ENCODE results near the gene LEFTY2. TPM values are rescaled to one million over a fixed set of nuclear protein-coding genes. Genes with fewer than 3 reads are reported as not detected.
"Not testable (repeated sequence)": the region's sequence is repeated elsewhere in the genome, so short reads cannot be mapped to it uniquely, and the experiment has no call there.

LEFTY2 gene
- total RNA-seq, 1 donor = under 0.01 TPM

- TF ChIP-seq, protein P1, sequence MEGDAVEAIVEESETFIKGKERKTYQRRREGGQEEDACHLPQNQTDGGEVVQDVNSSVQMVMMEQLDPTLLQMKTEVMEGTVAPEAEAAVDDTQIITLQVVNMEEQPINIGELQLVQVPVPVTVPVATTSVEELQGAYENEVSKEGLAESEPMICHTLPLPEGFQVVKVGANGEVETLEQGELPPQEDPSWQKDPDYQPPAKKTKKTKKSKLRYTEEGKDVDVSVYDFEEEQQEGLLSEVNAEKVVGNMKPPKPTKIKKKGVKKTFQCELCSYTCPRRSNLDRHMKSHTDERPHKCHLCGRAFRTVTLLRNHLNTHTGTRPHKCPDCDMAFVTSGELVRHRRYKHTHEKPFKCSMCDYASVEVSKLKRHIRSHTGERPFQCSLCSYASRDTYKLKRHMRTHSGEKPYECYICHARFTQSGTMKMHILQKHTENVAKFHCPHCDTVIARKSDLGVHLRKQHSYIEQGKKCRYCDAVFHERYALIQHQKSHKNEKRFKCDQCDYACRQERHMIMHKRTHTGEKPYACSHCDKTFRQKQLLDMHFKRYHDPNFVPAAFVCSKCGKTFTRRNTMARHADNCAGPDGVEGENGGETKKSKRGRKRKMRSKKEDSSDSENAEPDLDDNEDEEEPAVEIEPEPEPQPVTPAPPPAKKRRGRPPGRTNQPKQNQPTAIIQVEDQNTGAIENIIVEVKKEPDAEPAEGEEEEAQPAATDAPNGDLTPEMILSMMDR (IDR thresholded peaks at IDR 0.05; ENCODE audit: insufficient read depth, low read depth, low read length) = no peak
Observed at GRCh38 chr1:225943582-225943981, 2.6 kb upstream of the LEFTY2 start.

GRCh38 chr1:225942574-225942973 is 1.6 kb upstream of the LEFTY2 start:
- DNase-seq (ENCODE audit: low read depth) = no peak
- TF ChIP-seq, protein P1 (IDR thresholded peaks at IDR 0.05; ENCODE audit: insufficient read depth, low read depth, low read length) = no peak
- H3K4me3 ChIP-seq (ENCODE audit: low read depth, low read length) = no peak overlapping the region

More at GRCh38 chr1:225943582-225943981, 2.6 kb upstream of the LEFTY2 start:
- H3K4me3 ChIP-seq (ENCODE audit: low read depth, low read length) = no peak overlapping the region
- no peak for DNase-seq (ENCODE audit: low read depth)

- DNase-seq (ENCODE audit: low read depth) = no peak
- H3K4me3 ChIP-seq (ENCODE audit: low read depth, low read length) = no peak overlapping the region
- TF ChIP-seq, protein P1 (IDR thresholded peaks at IDR 0.05; ENCODE audit: insufficient read depth, low read depth, low read length) = no peak
Observed at GRCh38 chr1:225941942-225942222, 862 bp upstream of the LEFTY2 start.

GRCh38 chr1:225940385-225941151 is 452 bp downstream of the LEFTY2 start:
- H3K4me3 ChIP-seq (ENCODE audit: low read depth, low read length) = no peak overlapping the region
- TF ChIP-seq, protein P1 (IDR thresholded peaks at IDR 0.05; ENCODE audit: insufficient read depth, low read depth, low read length) = no peak
- DNase-seq (ENCODE audit: low read depth) = no peak

DNA sequence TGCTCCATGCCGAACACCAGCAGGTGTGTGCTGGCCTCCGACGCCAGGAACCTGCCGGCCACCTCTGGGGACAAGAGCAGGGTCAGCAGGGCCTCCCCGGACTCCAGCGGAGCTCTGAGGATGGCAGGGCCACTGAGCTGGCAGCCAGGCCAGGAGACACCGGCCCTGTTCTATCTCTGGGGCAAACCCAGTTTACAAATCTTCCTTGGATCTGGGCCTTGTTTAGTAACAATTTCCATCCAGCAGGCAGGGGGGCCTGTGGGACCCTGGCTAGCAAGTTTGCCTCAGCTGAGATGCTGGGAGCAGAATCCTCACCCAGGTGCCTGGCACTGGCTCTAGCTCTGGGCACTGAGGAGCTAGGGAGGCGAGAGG is 1.1 kb downstream of the LEFTY2 start:
- not testable (repeated sequence) for H3K4me3 ChIP-seq (ENCODE audit: low read depth, low read length); DNase-seq (ENCODE audit: low read depth)

DNA sequence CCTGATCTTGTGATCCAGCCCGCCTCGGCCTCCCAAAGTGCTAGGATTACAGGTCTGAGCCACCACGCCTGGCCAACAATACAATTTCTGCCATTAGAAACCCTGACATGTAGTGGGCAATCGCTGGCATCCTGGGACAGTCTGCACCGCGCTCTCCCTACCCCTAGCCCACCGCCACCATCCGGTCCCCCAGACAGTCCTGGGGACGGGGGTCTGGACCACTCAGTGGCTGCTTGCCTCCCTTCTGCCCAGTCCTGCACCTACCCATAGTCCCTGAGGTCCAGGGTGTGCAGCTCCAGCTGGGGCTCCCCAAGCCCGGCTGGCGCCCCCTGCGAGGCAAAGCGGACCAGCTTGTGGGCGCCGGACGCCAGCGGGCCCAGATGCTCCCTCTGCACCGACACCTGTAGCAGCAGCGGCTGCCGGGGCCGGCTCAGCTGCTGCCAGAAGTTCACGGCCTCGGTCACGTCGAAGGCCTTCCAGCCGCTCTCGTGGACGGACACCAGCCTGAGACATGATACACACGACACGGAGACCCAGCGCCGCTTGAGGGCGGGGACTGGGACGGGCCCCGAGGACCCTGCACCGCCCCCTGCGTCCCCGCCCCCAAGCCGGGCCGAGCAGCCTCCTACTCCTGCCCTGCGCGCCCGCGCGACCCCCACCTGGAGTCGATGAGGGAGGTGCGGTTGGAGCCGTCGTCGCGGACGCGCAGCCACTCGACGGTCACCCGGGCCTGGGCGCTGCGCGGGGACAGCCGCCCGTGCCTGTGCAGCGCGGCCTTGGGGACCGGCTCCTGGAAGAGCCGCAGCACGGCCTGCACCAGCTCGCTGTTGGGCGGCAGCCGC is 1.7 kb downstream of the LEFTY2 start:
- H3K4me3 ChIP-seq (ENCODE audit: low read depth, low read length); DNase-seq (ENCODE audit: low read depth): not testable (repeated sequence)

DNA sequence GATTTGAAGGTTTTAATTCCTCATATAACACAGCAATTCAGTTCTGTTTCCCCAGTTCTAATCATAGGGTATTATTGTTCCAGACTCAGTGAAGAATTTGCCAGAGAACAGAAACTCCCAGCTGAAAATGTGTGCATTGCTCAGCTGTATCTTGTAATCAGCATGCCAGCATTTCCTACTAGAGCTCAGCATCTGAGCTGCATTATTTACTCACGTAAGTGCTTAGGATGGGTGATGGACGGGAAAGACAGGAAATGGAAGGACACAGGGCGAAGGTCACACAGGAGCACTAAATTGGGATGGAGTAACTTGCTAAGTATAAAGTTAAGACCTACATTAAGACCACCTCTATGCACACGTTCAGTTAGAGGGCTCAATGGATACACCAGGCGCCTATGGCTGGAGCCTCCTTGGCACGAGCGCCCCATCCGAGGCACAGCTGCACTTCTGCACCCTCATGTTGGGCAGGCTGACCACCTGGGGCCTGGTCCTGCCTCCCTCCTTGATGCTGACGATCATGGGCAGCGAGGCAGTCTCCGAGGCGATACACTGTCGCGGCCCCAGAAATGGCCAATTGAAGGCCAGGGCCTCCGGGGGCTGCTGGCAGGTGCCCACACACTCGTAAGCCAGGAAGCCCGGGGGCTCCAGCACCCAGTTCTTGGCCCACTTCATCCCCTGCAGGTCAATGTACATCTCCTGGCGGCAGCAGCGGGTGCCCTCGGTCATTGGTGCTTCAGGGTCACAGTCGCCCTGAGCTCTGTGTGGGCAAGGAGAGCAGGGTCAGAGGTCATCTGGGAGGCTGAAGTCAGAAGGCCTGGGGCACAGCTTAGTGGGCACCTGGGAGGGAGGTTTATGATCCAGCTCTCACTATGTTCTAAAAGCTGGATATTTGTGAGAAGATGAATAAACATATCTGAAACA is 3.7 kb downstream of the LEFTY2 start:
- TF ChIP-seq, protein P1 (IDR thresholded peaks at IDR 0.05; ENCODE audit: insufficient read depth, low read depth, low read length) = no peak
- no peak overlapping the region for H3K4me3 ChIP-seq (ENCODE audit: low read depth, low read length)
- no peak for DNase-seq (ENCODE audit: low read depth)

Measured in fibroblast of villous mesenchyme (primary cell).